Measurements from ENCODE around the gene CNKSR1.

Gene CNKSR1

GRCh38 chr1:26188477-26188876 is 11.2 kb downstream of the CNKSR1 start:
- no peak for DNase-seq

- no peak for DNase-seq
These were observed 12.0 kb downstream of the CNKSR1 start for GRCh38 chr1:26189331-26189730.

GRCh38 chr1:26189751-26190275 is 12.5 kb downstream of the CNKSR1 start:
- DNase-seq = no peak

GRCh38 chr1:26190373-26190987 is 13.2 kb downstream of the CNKSR1 start, which contains the start of gene CATSPER4:
Gene CATSPER4 (plus strand): TSS chr1:26190602. CDS start chr1:26190628, 26 bp downstream.
- no peak for DNase-seq

- DNase-seq = no peak
These were observed 14.4 kb downstream of the CNKSR1 start for GRCh38 chr1:26191739-26192138.

GRCh38 chr1:26195805-26196204 is 18.5 kb downstream of the CNKSR1 start:
- no peak for DNase-seq

GRCh38 chr1:26197301-26197700 is 20.0 kb downstream of the CNKSR1 start:
- no peak for DNase-seq

- no peak for DNase-seq
These were observed 20.5 kb downstream of the CNKSR1 start for GRCh38 chr1:26197813-26198212.

GRCh38 chr1:26200413-26200812 is 23.1 kb downstream of the CNKSR1 start:
- DNase-seq = no peak

GRCh38 chr1:26203642-26204318 is 26.5 kb downstream of the CNKSR1 start:
- DNase-seq = no peak

- no peak for DNase-seq
These were observed 33.0 kb downstream of the CNKSR1 start for GRCh38 chr1:26210147-26210870.

- DNase-seq = no peak
These were observed 35.4 kb downstream of the CNKSR1 start for GRCh38 chr1:26212726-26213125.

GRCh38 chr1:26213335-26213905 is 36.1 kb downstream of the CNKSR1 start:
- no peak for DNase-seq

GRCh38 chr1:26215246-26215645 is 38.0 kb downstream of the CNKSR1 start:
- DNase-seq = no peak

GRCh38 chr1:26218906-26219494 is 41.7 kb downstream of the CNKSR1 start:
- DNase-seq = no peak

- no peak for DNase-seq
These were observed 43.1 kb downstream of the CNKSR1 start for GRCh38 chr1:26220199-26220912.

- DNase-seq = no peak
These were observed 43.8 kb downstream of the CNKSR1 start for GRCh38 chr1:26221094-26221493.

GRCh38 chr1:26224606-26225005 is 47.3 kb downstream of the CNKSR1 start:
- DNase-seq = no peak

GRCh38 chr1:26225033-26225831 is 47.9 kb downstream of the CNKSR1 start:
- DNase-seq = no peak

GRCh38 chr1:26230682-26231081 is 53.4 kb downstream of the CNKSR1 start:
- peak; percentile 35 for DNase-seq

GRCh38 chr1:26233903-26234643 is 56.8 kb downstream of the CNKSR1 start, which contains the start of gene CEP85:
Gene CEP85 (plus strand): TSS chr1:26234200. CDS start chr1:26239784, 5,584 bp downstream.
- DNase-seq = peak; percentile 96

Measured in MV-4-11 (cell line).